GM13977 (cell line): ENCODE results near the gene THAP11.
"Not testable (repeated sequence)": the region's sequence is repeated elsewhere in the genome, so short reads cannot be mapped to it uniquely, and the experiment has no call there.

Experiments
- DNase-seq: peaks from one replicate; pipeline ENCODE4 v3.0.0; 2012; ENCODE audit warnings: low spot score
- CTCF ChIP-seq: IDR thresholded peaks from 2 replicates; pipeline ENCODE4 v1.5.1; 2012; ENCODE audit warnings: mild to moderate bottlenecking, control low read depth; ENCODE audit not compliant: insufficient read depth; ENCODE audit errors: extremely low read depth, missing control alignments
- in situ Hi-C: fragments of 300-500 bp; cut with MboI; formaldehyde crosslinking; loops from one replicate; pipeline ENCODE4 v1.12.0; 2022; ENCODE audit warnings: low sequenced_read_pairs, low pct_unique_long_range_greater_than_20kb, mixed read lengths, inconsistent platforms; ENCODE audit not compliant: unreplicated experiment

THAP11 gene

DNA sequence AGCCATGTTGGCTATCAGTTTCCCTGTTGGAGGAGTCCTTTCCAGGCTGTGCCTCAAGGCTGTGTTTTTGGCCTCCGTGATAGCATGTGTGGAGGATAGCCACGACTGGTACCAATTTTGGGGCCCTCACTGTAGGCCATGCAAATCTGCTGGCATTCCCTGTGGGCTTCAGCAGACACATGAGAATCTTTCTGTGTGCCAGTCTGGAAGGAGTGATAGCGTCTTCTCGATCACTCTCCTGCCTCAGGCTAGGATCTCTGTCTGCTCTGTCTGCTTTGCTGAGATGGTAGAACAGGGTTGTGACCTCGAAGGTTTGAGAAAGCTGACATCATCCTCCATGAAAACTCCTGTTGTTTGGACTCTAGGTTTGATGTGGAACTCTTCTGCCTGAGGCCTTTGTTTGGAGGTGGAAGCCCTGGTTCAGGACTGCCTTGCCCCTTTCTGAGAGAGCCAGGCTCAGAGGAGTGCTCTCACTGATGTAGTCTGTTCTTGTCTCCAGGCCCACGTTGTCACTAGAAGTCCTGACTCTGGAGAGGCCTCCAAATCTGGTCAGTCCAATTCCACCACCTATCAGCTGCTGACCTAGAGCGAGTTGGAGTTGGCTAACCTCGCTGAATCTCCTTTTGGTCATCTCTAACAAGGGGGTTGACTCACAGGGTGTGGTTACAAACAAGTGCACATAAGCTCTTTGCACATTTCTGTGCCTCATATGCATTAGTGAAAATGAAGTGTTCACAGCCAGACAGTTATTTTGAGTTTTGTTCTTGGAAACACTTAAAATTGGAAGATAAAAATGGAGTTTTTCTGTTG lies 18.7 kb downstream of the THAP11 start:
- no peak for DNase-seq
- in situ Hi-C loops, result no loop called here
- TF ChIP-seq CTCF, result no peak

- in situ Hi-C loops, result no loop called here
- DNase-seq, result no peak
- TF ChIP-seq CTCF, result no peak
Measured at GRCh38 chr16:67861877-67862276, 19.8 kb downstream of the THAP11 start.

GRCh38 chr16:67862623-67863583 lies 20.8 kb downstream of the THAP11 start:
- in situ Hi-C loops, result no loop called here
- no peak for DNase-seq

GRCh38 chr16:67864044-67864443 lies 21.9 kb downstream of the THAP11 start:
- DNase-seq, in situ Hi-C loops: not testable (repeated sequence)

More at GRCh38 chr16:67862623-67863583, 20.8 kb downstream of the THAP11 start:
- TF ChIP-seq CTCF, result no peak

- DNase-seq, result no peak
- TF ChIP-seq CTCF, result no peak
- in situ Hi-C loops, result no loop called here
Measured at GRCh38 chr16:67864594-67864993, 22.5 kb downstream of the THAP11 start.

DNA sequence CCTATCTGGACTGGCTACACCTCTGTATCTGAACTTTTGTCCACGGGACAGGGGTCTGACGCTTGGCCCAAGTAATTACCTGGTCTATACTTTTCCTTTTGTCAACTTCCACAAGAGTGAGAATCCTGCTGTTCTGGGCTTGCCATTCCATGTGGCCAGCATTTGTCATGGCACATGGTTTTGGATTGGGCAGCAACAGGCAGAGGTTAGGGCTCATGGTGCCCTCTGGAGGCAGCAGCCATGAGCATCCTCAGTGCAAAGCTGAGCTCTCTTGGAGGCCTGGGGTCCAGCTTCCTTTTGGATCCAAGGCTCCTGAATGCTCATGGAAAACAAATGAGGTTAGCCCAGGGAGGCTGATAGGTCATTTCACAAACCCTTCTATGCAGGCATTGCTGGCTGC lies 23.2 kb downstream of the THAP11 start:
- no peak for DNase-seq
- peak; percentile 59 for TF ChIP-seq CTCF
- in situ Hi-C loops, result no loop called here

DNA sequence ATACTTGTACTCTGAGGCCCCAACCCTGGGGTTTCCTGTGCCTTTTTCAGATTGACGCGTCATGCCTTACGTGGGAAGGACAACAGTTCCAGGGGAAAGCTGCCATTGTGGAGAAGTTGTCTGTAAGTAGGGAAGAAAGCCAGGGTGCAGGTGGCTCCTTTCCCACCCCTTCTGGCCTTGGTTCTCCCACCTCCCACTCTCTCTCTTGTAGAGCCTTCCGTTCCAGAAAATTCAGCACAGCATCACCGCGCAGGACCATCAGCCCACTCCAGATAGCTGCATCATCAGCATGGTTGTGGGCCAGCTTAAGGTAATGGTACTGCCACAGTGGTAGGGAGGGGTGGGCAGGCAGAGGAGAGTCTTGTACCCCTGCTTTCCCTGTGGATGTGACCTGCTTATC lies 26.2 kb downstream of the THAP11 start:
- DNase-seq, result no peak
- in situ Hi-C loops, result no loop called here
- no peak for TF ChIP-seq CTCF
